ENCODE data around the gene ITGB7.

ITGB7 gene

DNA sequence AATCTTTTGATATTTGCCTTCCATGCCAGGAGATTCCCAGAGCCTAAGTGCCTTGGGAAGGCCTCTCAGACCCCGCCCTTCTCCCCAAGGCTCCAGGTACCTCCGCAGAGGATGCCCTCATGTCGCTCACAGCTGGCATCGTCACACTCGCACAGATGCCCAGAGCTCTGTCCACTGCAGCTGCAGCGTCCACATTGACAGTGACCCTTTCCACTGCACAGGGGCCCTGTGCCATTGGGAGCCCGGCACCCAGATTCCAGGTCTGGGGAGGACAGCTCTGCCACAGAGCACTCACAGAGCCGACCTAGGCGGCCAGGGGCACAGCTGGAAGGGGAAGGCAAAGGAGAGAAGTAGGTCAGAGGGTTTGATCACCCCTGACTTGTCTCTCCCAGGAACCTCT lies 14.0 kb downstream of the ITGB7 start:
- POLR2A ChIA-PET: no interaction called here
- H3K27me3 ChIP-seq (replicated peaks in 2 of 5; ENCODE audit: control insufficient read depth in 4 of 5, insufficient read depth in 5 of 5, low read length in 4 of 5): no peaks in the 10 kb centered on the region
- H3K4me1 ChIP-seq (ENCODE audit: control extremely low read depth in 1 of 4, control insufficient read depth in 4 of 4, insufficient read depth in 4 of 4, low read length in 3 of 4): peaks cover 0 to 13% (median 9%) of the 10 kb centered on the region in 4 experiments
- CTCF ChIA-PET: interaction anchor here (0.6 to 9.0 kb wide), 3 partner anchors 19 to 101 kb away, joined by 3 to 82 read pairs (median 63); no protein-coding TSS in a partner anchor
- H3K9me3 ChIP-seq (ENCODE audit: control extremely low read depth in 1 of 5, control insufficient read depth in 4 of 5, insufficient read depth in 2 of 5, low read depth in 1 of 5, low read length in 4 of 5): no peaks in the 10 kb centered on the region
- H3K36me3 ChIP-seq (ENCODE audit: control insufficient read depth in 4 of 4, insufficient read depth in 4 of 4, low read length in 3 of 4): peaks cover 5 to 41% (median 19%) of the 10 kb centered on the region in 4 experiments
- DNase-seq: no peak
- WGBS (ENCODE audit: insufficient coverage): 96% methylated on average over 7 of the region's 9 CpGs
- no peak overlapping the region for H3K27ac ChIP-seq (ENCODE audit: insufficient read depth in 1 of 2, low read depth in 1 of 2, low read length in 2 of 2, poor library complexity in 1 of 2, severe bottlenecking in 2 of 2)
- H3K4me3 ChIP-seq (ENCODE audit: control insufficient read depth in 1 of 7, extremely low read depth in 1 of 7, insufficient read depth in 4 of 7, low read depth in 2 of 7, low read length in 6 of 7): no peak overlapping the region

DNA sequence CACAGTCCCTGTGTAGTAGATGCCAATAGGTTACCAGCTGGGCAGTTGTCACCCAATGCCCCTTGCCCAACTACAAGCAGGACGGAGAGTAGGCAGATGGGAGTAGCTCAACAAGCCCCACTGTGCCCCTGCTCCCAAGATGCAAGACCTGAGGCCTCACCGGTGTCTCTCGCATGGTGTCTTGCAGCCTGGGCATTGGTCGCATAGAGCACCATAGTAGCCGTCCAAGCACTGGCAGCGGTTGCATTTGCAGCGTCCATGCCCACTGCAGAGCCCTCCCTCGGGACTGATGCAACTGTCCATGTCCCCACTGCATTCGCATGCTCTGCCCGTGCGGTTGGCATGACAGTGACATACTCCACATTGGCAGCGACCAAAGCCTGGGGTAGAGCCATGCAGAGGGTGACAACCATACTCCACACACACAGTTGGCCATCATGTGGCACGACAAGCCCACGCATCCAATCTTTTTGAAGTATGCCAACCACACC lies 14.5 kb downstream of the ITGB7 start:
- DNase-seq: no peak
- 96% methylated on average over 12 of the region's 14 CpGs for WGBS (ENCODE audit: insufficient coverage)
- CTCF ChIA-PET: interaction anchor here (0.7 to 9.0 kb wide), 6 partner anchors 9 to 128 kb away, joined by 3 to 82 read pairs (median 8); partner anchors contain the start of gene AAAS
- POLR2A ChIA-PET: no interaction called here
- peaks cover 0 to 8% (median 4%) of the 10 kb centered on the region in 4 experiments for H3K4me1 ChIP-seq (ENCODE audit: control extremely low read depth in 1 of 4, control insufficient read depth in 4 of 4, insufficient read depth in 4 of 4, low read length in 3 of 4)
- no peak overlapping the region for H3K4me3 ChIP-seq (ENCODE audit: control insufficient read depth in 1 of 7, extremely low read depth in 1 of 7, insufficient read depth in 4 of 7, low read depth in 2 of 7, low read length in 6 of 7)
- peaks cover 9 to 45% (median 23%) of the 10 kb centered on the region in 4 experiments for H3K36me3 ChIP-seq (ENCODE audit: control insufficient read depth in 4 of 4, insufficient read depth in 4 of 4, low read length in 3 of 4)
- H3K27ac ChIP-seq (ENCODE audit: insufficient read depth in 1 of 2, low read depth in 1 of 2, low read length in 2 of 2, poor library complexity in 1 of 2, severe bottlenecking in 2 of 2): no peak overlapping the region
- H3K9me3 ChIP-seq (ENCODE audit: control extremely low read depth in 1 of 5, control insufficient read depth in 4 of 5, insufficient read depth in 2 of 5, low read depth in 1 of 5, low read length in 4 of 5): no peaks in the 10 kb centered on the region
- H3K27me3 ChIP-seq (replicated peaks in 2 of 5; ENCODE audit: control insufficient read depth in 4 of 5, insufficient read depth in 5 of 5, low read length in 4 of 5): no peaks in the 10 kb centered on the region

DNA sequence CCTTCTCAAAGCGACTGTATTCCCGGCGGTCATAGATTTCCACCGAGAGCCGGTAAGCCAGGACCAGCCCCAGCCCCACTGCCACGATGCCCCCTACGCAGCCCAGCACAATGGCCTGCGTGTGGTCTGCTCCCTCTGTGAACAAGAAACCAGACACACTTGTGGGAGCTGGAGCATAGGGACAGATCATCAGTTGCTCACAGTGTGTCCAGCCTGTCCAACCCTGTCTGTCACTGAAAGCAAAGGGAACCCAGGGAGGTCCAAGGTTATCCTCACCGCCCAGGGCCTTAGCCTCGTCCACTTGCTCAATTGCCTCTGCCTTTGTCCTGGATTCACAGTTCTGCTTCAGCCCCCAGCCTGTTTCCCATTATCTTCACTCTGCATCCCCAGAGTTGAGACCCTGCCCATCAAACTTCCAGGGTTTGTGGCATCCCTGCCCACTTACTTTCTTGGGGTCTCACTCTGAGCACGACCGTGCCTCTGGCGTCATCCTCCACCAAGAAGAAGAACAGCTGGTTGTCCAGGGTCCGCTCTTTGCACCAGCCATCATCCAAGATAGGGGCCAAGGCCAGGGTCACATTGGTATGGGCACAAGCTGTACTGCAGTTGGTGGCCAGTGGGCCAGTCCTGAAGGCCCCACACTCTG lies 15.0 kb downstream of the ITGB7 start:
- Histone ChIP-seq H3K27ac (ENCODE audit: insufficient read depth in 1 of 2, low read depth in 1 of 2, low read length in 2 of 2, poor library complexity in 1 of 2, severe bottlenecking in 2 of 2) (no peak overlapping the region), H3K36me3 (ENCODE audit: control insufficient read depth in 4 of 4, insufficient read depth in 4 of 4, low read length in 3 of 4) (peaks cover 13 to 47% (median 29%) of the 10 kb centered on the region in 4 experiments), H3K9me3 (ENCODE audit: control extremely low read depth in 1 of 5, control insufficient read depth in 4 of 5, insufficient read depth in 2 of 5, low read depth in 1 of 5, low read length in 4 of 5) (no peaks in the 10 kb centered on the region), H3K4me3 (ENCODE audit: control insufficient read depth in 1 of 7, extremely low read depth in 1 of 7, insufficient read depth in 4 of 7, low read depth in 2 of 7, low read length in 6 of 7) (no peak overlapping the region), H3K4me1 (ENCODE audit: control extremely low read depth in 1 of 4, control insufficient read depth in 4 of 4, insufficient read depth in 4 of 4, low read length in 3 of 4) (peaks cover 0 to 3% (median 0%) of the 10 kb centered on the region in 4 experiments), H3K27me3 (replicated peaks in 2 of 5; ENCODE audit: control insufficient read depth in 4 of 5, insufficient read depth in 5 of 5, low read length in 4 of 5) (no peaks in the 10 kb centered on the region)
- ChIA-PET CTCF (interaction anchor here (0.7 to 9.0 kb wide), 7 partner anchors 10 to 129 kb away, joined by 3 to 82 read pairs (median 10); partner anchors contain the start of gene AAAS), POLR2A (no interaction called here)
- WGBS (ENCODE audit: insufficient coverage): 95% methylated on average over 14 of the region's 14 CpGs
- no peak for DNase-seq

DNA sequence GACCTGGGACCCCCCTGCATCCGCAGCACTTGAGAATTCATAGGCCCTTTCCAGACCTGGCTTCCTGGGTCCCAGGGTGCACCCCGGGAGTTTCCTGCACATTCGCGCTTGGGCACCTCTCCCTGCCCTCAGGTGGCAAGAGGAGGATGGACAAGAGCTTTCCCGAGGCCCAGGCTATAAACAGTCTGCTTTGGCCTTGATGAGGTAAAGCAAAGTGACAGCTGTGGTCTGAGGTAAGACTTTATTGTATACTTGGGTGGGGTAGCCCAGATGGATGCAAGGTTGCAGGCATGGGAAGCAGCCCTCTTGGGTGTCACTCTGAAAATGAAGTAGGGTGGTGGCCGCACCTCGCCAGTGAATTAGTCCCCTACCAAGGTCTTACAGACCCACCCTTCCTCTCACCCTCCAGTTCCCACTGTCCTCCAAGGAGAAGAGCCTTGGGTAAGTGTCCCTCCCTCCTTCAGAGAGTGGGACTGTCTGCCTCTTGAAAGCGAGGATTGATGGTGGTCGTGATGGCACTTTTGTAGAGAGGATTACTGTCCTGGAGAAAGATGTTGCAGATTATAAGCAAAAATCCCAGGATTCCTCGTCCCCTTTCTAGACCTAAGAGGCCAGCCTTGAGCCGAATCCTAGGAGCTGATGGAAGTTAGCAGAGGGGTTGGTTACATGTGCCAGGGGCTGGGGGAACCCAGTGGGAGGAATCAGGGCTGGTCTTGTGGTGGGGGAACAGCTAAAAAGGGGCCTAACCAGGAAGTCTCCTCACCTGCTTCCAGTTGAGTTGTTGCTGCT lies 15.8 kb downstream of the ITGB7 start:
- ChIA-PET CTCF (interaction anchor here (0.9 to 9.0 kb wide), 7 partner anchors 6 to 130 kb away, joined by 3 to 82 read pairs (median 13); partner anchors contain the start of gene AAAS), POLR2A (no interaction called here)
- Histone ChIP-seq H3K36me3 (ENCODE audit: control insufficient read depth in 4 of 4, insufficient read depth in 4 of 4, low read length in 3 of 4) (peaks cover 15 to 53% (median 35%) of the 10 kb centered on the region in 4 experiments), H3K27me3 (replicated peaks in 2 of 5; ENCODE audit: control insufficient read depth in 4 of 5, insufficient read depth in 5 of 5, low read length in 4 of 5) (no peaks in the 10 kb centered on the region), H3K4me1 (ENCODE audit: control extremely low read depth in 1 of 4, control insufficient read depth in 4 of 4, insufficient read depth in 4 of 4, low read length in 3 of 4) (peaks cover 0 to 2% (median 0%) of the 10 kb centered on the region in 4 experiments), H3K9me3 (ENCODE audit: control extremely low read depth in 1 of 5, control insufficient read depth in 4 of 5, insufficient read depth in 2 of 5, low read depth in 1 of 5, low read length in 4 of 5) (no peaks in the 10 kb centered on the region), H3K4me3 (ENCODE audit: control insufficient read depth in 1 of 7, extremely low read depth in 1 of 7, insufficient read depth in 4 of 7, low read depth in 2 of 7, low read length in 6 of 7) (no peak overlapping the region), H3K27ac (ENCODE audit: insufficient read depth in 1 of 2, low read depth in 1 of 2, low read length in 2 of 2, poor library complexity in 1 of 2, severe bottlenecking in 2 of 2) (no peak overlapping the region)
- DNase-seq: no peak
- 96% methylated on average over 9 of the region's 11 CpGs for WGBS (ENCODE audit: insufficient coverage)

DNA sequence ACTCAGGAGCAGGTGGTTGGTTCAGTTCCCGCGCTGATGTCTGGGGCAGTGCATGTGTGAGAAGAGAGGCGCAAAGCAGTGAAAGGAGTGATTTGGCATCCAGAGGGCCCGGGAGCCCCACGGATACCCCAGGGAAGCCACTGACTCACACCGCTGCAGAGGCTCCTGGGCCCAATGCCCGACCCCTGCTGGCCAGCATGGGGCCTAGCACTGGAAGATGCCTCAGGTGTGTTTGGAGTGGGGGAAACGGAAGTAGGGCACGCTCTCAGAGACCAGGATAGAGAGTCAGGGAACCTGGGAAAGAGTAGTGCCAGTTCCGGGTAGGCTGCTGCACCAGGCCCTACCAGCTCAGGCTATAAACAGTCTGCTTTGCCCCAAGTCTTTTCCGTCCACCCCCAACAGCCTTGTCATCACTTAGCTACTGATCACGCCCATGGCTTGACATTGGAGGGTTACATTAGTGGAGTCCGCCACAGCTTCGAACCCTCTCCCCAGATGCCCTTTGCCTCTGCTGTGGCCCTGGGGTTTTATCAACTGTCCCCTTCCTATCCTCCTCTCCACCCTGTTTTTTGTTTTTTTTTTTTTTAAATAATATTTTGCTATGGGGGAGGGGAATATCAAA lies 16.8 kb downstream of the ITGB7 start:
- ChIA-PET CTCF (interaction anchor here (0.6 to 9.0 kb wide), 11 partner anchors 8 to 227 kb away, joined by 3 to 82 read pairs (median 10); partner anchors contain the start of genes CSAD and ZNF740), POLR2A (no interaction called here)
- DNase-seq: peak in 2 of 3 donors; percentile 54 to 65
- no peak overlapping the region for H3K27ac ChIP-seq (ENCODE audit: insufficient read depth in 1 of 2, low read depth in 1 of 2, low read length in 2 of 2, poor library complexity in 1 of 2, severe bottlenecking in 2 of 2)
- peaks cover 23 to 64% (median 42%) of the 10 kb centered on the region in 4 experiments for H3K36me3 ChIP-seq (ENCODE audit: control insufficient read depth in 4 of 4, insufficient read depth in 4 of 4, low read length in 3 of 4)
- H3K4me3 ChIP-seq (ENCODE audit: control insufficient read depth in 1 of 7, extremely low read depth in 1 of 7, insufficient read depth in 4 of 7, low read depth in 2 of 7, low read length in 6 of 7): no peak overlapping the region
- peaks cover 0 to 2% (median 0%) of the 10 kb centered on the region in 4 experiments for H3K4me1 ChIP-seq (ENCODE audit: control extremely low read depth in 1 of 4, control insufficient read depth in 4 of 4, insufficient read depth in 4 of 4, low read length in 3 of 4)
- H3K27me3 ChIP-seq (replicated peaks in 2 of 5; ENCODE audit: control insufficient read depth in 4 of 5, insufficient read depth in 5 of 5, low read length in 4 of 5): no peaks in the 10 kb centered on the region
- WGBS (ENCODE audit: insufficient coverage): 87% methylated on average over 12 of the region's 14 CpGs
- no peaks in the 10 kb centered on the region for H3K9me3 ChIP-seq (ENCODE audit: control extremely low read depth in 1 of 5, control insufficient read depth in 4 of 5, insufficient read depth in 2 of 5, low read depth in 1 of 5, low read length in 4 of 5)

DNA sequence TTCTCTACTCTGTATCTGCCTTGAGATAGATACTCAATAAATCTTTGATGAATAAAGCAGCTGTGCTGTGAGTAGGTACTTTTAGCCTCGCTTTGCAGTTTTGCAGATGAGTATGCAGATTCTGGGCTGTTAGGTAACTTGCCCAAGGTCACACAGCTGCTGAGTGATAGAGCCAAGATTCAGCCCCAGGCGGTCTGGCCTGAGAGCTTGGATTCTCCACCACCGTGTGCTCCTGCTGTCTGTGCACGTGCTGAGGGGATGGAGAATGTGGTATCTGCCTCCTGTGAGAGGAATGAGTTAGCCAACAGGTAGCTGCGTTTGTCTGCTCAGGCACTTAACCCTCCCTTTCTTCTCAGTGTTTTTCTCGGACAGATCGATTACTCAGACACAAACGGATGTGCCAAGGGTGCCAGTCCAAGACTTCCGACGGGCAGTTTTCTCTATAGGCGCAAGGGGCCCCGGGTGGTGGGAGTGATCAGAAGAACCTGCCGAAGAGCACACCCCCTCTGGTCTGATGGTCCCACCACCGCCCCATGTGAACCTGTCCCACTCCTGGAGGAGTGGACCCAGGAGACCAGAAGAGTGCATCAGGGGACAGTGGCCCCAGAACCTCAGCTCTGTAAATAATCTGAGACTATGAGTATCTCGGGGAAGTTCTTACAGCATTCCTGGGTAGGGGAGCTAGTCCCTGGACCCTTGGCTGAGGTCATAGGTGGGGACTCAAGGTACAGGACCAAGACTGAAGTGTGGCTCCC lies 19.7 kb downstream of the ITGB7 start:
- Histone ChIP-seq H3K9me3 (ENCODE audit: control extremely low read depth in 1 of 5, control insufficient read depth in 4 of 5, insufficient read depth in 2 of 5, low read depth in 1 of 5, low read length in 4 of 5) (no peaks in the 10 kb centered on the region), H3K27ac (ENCODE audit: insufficient read depth in 1 of 2, low read depth in 1 of 2, low read length in 2 of 2, poor library complexity in 1 of 2, severe bottlenecking in 2 of 2) (no peak overlapping the region), H3K36me3 (ENCODE audit: control insufficient read depth in 4 of 4, insufficient read depth in 4 of 4, low read length in 3 of 4) (peaks cover 31 to 82% (median 60%) of the 10 kb centered on the region in 4 experiments), H3K27me3 (replicated peaks in 2 of 5; ENCODE audit: control insufficient read depth in 4 of 5, insufficient read depth in 5 of 5, low read length in 4 of 5) (no peaks in the 10 kb centered on the region), H3K4me1 (ENCODE audit: control extremely low read depth in 1 of 4, control insufficient read depth in 4 of 4, insufficient read depth in 4 of 4, low read length in 3 of 4) (peaks cover 7 to 15% (median 12%) of the 10 kb centered on the region in 4 experiments), H3K4me3 (ENCODE audit: control insufficient read depth in 1 of 7, extremely low read depth in 1 of 7, insufficient read depth in 4 of 7, low read depth in 2 of 7, low read length in 6 of 7) (no peak overlapping the region)
- POLR2A ChIA-PET: no interaction called here
- 97% methylated on average over 10 of the region's 15 CpGs for WGBS (ENCODE audit: insufficient coverage)
- DNase-seq: no peak
- CTCF ChIA-PET: interaction anchor here (0.8 to 9.0 kb wide), 15 partner anchors 10 to 143 kb away, joined by 3 to 82 read pairs (median 5); partner anchors contain the start of gene ITGB7

Measured in common myeloid progenitor, CD34-positive (primary cell).